Measurements from ENCODE around the gene CRACR2A.

Gene CRACR2A

GRCh38 chr12:3589745-3590144 lies 163.2 kb downstream of the CRACR2A start:
- DNase-seq = no peak

- no peak for DNase-seq
Observed at GRCh38 chr12:3587402-3588013, 165.4 kb downstream of the CRACR2A start.

DNA sequence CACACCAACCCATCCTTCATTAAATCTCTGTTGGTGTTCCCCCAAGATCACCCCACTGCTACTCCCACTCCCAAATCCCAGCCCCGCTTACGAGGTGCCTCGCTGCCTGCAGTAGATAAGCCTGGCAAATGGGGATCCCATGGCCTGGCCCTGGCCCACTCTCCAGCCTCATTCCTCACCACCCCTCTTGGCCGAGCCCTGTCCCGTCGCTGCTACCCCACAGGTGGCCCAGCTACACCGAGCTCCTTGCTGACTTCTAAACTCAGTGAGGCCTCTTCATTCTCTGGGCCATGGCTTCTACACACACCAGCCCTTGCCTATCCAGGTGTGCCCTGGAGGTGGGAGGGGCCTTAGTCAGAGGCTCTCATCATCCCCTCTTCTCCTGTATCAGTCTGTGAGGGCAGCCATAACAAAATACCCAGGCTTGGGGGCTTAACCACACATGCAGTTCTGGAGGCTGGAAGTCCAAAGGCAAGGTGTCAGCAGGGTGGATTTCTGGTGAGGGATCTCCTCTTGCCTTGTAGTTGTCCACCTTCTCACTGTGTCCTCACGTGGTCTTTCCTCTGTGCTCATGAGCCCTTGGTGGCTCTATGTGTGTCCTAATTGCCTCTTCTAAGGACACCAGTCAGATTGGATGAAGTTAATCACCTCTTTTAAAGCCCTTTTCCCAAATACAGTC lies 169.1 kb downstream of the CRACR2A start:
- no peak for DNase-seq

DNA sequence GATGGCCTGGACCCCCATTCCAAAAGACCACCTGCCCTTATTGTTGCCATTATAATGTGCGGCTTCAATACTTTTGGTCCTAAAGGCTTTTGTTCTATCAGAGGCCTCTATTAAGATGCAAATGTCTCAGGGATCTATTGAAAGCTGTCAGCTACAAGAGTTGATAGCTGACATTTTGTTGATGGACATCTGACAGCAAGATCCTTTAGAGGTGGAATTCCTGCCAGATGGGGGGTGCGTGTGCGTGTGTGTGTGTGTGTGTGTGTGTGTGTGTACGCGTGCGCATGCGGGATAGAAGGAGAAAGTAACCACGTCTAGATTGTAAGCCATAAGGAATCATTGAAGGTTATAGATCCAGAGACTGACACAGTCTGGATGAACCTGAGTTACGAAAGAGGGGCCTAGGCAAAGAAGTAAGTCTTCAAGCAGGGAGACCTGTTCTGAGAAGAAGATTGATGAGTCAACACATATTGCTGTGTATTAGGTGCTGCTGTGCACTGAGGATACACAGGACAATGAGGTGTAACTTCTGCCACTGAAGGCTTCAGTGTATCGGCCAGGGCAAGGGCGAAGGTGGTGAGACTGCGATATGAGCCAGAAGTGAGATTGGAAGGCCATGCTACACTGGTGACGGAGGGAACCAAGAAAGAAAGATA lies 172.7 kb downstream of the CRACR2A start:
- DNase-seq = no peak

DNA sequence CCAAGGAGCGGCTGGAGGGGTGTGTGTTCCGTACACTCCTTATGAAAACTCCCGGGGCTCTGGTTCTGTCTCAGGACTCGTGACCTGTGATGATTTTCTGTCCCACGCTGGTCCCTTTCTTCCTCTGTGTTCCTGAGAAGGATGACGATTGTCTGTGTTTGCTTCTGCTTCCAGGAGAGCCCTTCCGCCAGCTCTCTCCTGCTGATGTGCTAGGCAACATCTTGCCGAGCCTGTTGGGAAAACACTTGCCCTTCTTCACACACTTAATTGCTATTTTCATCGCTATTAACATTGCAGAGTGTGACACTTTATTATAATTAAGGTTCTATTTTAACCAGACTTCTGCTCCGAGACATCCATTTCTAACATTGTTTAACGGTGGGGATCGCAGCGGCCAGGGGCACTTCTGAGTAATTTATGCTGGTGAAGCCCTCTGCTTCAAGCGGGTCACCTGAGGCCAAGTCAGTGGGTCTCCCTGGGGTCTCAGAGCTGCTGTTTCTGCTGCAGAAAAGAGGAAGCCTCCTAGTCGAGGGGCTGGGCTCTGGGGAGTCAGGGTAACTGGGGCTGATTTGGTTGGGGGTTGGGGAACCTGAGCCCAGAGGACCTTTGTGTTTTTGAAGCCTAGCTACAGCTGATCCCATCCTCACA lies 173.3 kb downstream of the CRACR2A start:
- DNase-seq = no peak

- no peak for DNase-seq
Observed at GRCh38 chr12:3578557-3578956, 174.4 kb downstream of the CRACR2A start.

GRCh38 chr12:3576891-3577290 lies 176.0 kb downstream of the CRACR2A start:
- DNase-seq = no peak

- no peak for DNase-seq
Observed at GRCh38 chr12:3574986-3575385, 177.9 kb downstream of the CRACR2A start.

DNA sequence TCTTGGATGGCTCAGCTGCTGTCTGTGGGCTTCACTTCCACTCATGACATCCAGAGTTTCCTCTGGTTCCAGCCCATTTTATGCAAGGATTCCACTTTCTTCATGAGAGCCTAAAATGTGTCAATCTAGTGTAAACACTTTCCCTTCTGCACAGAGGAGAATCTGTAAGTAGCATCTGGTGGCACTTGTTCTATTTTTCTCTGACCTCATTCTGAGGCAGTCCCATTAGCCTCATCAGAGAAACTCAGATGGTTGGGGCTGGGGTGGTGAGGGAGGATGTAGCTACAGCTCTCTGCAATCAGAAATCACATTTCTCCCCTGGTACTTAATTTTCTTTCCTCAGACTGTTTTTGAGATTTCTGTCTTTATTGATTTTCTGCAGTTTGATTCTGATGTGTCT lies 180.3 kb downstream of the CRACR2A start:
- DNase-seq = no peak

- no peak for DNase-seq
Observed at GRCh38 chr12:3571724-3572123, 181.2 kb downstream of the CRACR2A start.

GRCh38 chr12:3571323-3571722 lies 181.6 kb downstream of the CRACR2A start:
- no peak for DNase-seq

- DNase-seq = no peak
Observed at GRCh38 chr12:3568695-3569094, 184.2 kb downstream of the CRACR2A start.

- no peak for DNase-seq
Observed at GRCh38 chr12:3565985-3566384, 186.9 kb downstream of the CRACR2A start.
